ENCODE measurements around the gene MDFIC2.
"Not testable (repeated sequence)": the region's sequence is repeated elsewhere in the genome, so short reads cannot be mapped to it uniquely, and the experiment has no call there.

The MDFIC2 gene

DNA sequence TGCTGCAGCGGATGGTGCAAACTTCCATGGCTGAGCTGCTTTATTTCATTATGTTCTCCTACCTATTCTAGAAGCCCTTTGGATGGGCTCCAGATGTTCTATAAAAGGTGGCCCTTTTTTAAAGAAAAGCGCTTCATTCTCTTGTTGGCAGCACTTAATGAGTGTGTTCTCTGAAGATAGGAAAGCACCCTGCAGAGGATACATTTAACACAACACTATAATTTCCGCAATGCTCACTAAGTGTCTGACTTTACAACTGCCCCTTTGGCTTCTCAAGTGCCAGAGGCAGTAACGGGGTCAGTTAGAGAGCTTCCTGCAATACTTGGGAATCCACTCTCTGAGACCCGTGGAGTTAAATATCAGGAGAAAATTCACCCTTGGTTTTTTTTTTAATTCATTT, 88.1 kb downstream of the MDFIC2 start:
- TF ChIP-seq, protein P1, sequence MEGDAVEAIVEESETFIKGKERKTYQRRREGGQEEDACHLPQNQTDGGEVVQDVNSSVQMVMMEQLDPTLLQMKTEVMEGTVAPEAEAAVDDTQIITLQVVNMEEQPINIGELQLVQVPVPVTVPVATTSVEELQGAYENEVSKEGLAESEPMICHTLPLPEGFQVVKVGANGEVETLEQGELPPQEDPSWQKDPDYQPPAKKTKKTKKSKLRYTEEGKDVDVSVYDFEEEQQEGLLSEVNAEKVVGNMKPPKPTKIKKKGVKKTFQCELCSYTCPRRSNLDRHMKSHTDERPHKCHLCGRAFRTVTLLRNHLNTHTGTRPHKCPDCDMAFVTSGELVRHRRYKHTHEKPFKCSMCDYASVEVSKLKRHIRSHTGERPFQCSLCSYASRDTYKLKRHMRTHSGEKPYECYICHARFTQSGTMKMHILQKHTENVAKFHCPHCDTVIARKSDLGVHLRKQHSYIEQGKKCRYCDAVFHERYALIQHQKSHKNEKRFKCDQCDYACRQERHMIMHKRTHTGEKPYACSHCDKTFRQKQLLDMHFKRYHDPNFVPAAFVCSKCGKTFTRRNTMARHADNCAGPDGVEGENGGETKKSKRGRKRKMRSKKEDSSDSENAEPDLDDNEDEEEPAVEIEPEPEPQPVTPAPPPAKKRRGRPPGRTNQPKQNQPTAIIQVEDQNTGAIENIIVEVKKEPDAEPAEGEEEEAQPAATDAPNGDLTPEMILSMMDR (IDR thresholded peaks at IDR 0.05; ENCODE audit: low read depth, low read length), result no peak
- no peak for DNase-seq (ENCODE audit: extremely low read depth, low read depth)

DNA sequence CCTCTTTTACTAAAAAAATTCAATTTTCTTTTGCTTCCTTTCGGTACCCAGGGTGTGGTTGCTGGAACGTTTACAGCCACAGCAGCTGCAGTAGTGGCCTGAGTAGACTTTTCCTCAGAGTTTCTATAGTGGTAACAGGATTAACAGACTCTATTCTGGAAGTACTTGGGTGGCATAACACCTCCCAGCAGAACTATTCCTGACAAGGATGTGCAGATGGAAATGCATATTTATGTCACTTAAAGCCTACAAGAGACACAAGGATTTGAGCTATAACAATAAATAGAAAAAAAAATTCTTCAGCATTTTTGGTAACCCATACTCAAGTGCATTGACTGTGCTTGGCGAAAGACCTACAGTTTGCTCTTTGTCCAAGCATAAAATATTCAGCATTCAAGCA, 94.0 kb downstream of the MDFIC2 start:
- no peak for DNase-seq (ENCODE audit: extremely low read depth, low read depth)
- TF ChIP-seq, protein P1 (IDR thresholded peaks at IDR 0.05; ENCODE audit: low read depth, low read length), result no peak

DNA sequence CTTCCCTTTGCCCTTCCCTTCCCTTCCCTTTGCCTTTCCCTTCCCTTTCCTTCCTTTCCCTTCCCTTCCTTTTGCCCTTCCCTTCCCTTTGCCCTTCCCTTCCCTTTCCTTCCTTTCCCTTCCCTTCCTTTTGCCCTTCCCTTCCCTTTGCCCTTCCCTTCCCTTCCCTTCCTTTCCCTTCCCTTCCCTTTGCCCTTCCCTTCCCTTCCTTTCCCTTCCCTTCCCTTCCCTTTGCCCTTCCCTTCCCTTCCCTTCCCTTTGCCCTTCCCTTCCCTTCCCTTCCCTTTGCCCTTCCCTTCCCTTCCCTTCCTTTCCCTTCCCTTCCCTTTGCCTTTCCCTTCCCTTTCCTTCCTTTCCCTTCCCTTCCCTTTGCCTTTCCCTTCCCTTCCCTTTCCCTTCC, 101.2 kb downstream of the MDFIC2 start:
- not testable (repeated sequence) for DNase-seq (ENCODE audit: extremely low read depth, low read depth)

DNA sequence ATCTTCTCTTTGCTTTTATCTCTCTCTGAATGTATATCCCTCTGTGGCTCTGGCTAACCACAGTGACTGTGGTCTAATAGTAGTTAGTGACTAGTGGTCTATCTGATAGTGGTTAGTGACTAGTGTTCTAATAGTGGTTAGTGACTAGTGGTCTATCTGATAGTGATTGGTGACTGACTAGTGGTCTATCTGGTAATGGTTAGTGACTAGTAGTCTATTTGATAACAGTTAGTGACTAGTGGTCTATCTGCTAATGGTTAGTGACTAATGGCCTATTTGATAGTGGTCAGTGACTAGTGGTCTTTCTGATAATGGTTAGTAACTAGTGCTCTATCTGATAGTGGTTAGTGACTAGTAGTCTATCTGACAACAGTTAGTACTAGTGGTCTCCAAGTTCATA, 110.5 kb downstream of the MDFIC2 start:
- TF ChIP-seq, protein P1 (IDR thresholded peaks at IDR 0.05; ENCODE audit: low read depth, low read length), result no peak

DNA sequence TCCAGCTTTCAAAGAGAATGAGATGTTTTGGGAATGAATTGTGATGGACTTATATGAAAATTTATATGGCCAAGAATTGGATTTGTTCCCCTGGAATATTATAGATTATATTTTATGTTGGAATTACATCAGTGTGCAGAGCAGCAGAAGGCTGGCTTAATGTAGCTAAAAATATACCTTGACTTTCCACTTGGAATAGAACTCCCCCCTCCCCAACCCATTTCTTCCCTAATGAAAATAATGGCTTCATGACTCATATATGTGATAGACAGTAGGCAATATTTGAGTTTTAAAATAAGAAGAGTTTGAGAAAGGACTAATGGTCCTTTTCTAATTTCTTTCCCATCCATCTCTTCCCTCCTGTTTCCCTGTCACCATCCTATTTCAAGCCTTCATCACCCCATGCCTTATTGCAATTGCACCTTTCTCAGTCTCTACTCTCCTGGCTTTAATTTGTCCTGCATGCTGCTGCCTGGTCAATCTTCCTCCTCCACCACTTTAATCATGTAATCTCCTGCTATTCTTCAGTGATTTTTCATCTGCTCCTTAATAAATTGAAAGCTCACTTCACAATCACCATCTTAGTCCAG, 122.5 kb downstream of the MDFIC2 start:
- DNase-seq (ENCODE audit: extremely low read depth, low read depth), result no peak
- TF ChIP-seq, protein P1 (IDR thresholded peaks at IDR 0.05; ENCODE audit: low read depth, low read length), result no peak

More for the DNA sequence above, 110.5 kb downstream of the MDFIC2 start:
- no peak for DNase-seq (ENCODE audit: extremely low read depth, low read depth)

DNA sequence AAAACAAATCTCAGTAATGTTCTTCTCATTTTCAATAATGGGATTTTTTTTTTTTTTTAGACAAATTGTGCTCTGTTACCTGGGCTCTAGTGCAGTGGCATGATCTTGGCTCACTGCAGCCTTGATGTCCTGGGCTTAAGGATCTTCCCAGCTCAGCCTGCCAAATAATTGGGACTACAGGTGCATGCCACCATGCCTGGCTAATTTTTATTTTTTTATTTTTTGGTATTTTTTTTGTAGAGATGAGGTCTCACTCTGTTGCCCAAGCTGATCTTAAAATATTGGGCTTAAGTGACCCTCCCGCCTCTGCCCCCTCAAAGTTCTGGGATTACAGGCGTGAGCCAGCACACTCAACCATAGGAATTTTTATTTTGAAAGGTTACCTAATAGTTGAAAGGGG, 126.2 kb downstream of the MDFIC2 start:
- TF ChIP-seq, protein P1 (IDR thresholded peaks at IDR 0.05; ENCODE audit: low read depth, low read length), result no peak
- no peak for DNase-seq (ENCODE audit: extremely low read depth, low read depth)

DNA sequence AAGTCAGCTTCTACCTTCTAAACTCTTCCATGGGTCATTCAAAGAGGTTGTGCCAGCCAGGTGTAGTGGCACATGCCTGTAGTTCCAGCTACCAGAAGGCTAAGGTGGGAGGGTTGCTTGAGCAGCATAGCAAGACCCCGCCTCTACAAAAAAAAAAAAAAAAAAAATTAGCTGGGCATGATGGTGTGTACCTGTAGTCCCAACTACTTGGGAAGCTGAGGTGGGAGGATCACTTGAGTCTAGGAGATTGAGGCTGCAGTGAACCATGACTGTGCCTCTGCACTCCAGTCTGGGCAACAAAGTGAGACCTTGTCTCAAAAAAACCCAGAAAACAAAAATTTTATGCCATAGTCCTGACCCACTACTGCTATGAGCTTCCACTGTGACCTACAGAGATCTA, 126.8 kb downstream of the MDFIC2 start:
- TF ChIP-seq, protein P1 (IDR thresholded peaks at IDR 0.05; ENCODE audit: low read depth, low read length), result no peak
- DNase-seq (ENCODE audit: extremely low read depth, low read depth), result no peak

DNA sequence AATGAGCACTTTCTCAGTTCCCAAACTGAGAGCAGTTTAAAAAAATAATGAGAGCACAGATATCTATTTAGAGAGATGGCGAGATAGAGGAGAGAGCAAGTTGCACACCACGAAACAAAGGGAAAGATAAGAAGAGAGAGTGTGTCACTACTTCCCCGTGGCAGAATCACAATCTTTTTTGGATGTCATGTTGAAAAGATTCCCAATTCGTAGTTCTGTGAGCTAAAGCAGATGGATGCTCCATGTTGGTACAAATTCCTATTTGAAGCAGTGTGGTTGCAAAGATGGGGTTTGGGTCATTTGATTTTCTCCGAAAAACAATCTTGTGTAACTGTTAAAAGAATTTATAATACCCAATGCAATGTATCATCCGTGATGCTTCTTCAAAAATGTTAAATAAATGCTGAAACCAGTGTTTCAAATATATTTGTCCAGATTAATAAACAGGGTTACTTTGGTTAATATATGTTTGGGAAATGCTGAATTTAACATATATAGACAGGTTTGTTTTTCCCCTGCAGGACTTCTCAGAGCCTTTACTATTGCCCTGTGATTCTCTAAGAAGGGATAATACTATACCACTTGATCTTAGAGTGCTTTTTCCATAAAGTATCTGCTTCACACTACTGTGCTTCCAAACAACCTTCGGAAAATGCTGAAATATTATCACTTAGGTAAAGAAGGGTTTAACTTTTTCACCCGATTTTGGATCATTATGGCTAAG, 128.5 kb downstream of the MDFIC2 start:
- no peak for DNase-seq (ENCODE audit: extremely low read depth, low read depth)
- TF ChIP-seq, protein P1 (IDR thresholded peaks at IDR 0.05; ENCODE audit: low read depth, low read length), result no peak
